CD4-positive, alpha-beta T cell treated with Interleukin-12 subunit alpha and Interleukin-12 subunit beta, for 1 hour (primary cell): Measurements from ENCODE around the gene LACC1.

Experiments used
- DNase-seq: peaks from one replicate; pipeline ENCODE4 v3.0.0-alpha.2; 2020

The LACC1 gene

DNA sequence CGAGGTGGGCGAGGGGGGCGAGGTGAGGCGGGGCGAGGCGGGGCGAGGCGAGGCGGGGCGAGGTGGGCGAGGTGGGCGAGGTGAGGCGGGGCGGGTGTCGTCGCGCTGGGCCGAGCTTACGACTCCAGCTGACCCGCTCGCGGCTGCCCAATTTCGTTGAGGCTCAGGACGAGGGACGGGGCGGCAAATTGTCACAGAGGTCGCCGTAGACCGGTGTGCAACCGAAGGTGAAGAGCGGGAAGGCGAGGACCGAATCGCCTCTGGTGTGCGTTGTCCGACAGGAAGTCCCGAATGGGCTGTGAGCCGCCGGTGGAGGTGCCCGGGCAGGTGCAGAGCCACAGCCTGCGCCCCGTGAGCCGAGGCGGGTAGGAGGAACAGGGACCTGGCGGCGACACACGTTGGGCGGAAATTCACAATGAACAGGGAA, at the start of gene LACC1:
Gene LACC1 (plus strand): TSS at position 150 of the 427 bp plus-strand sequence. CDS start 1,082 bp downstream, outside the sequence.
- DNase-seq: peak; percentile 50

- no peak for DNase-seq
These were observed 49.2 kb upstream of the LACC1 start for GRCh38 chr13:43830497-43830881.

DNA sequence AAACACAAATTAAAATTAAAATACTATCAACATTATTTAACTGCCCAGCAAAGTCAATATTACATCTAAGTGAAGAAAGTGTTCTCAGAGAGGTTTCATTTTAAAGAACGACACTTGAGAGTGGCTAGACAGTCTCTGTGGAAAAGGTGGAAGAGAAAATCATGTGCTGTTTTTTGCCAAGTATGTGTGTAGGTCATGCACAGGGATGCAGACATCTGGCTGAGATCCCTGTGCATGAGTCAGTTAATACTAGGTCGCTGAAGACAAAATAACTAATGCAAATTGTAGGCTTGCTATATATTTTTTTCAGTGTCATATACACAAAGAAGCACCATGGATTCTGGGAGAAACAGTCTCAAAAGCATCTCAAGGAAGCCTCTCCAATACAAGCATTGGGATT, 48.6 kb upstream of the LACC1 start:
- DNase-seq: no peak

- DNase-seq: no peak
These were observed 44.0 kb upstream of the LACC1 start for GRCh38 chr13:43835701-43836100.

- no peak for DNase-seq
These were observed 40.8 kb upstream of the LACC1 start for GRCh38 chr13:43838909-43839308.

- no peak for DNase-seq
These were observed 33.1 kb upstream of the LACC1 start for GRCh38 chr13:43846496-43847158.

- DNase-seq: no peak
These were observed 31.6 kb upstream of the LACC1 start for GRCh38 chr13:43848001-43848649.

- no peak for DNase-seq
These were observed 28.8 kb upstream of the LACC1 start for GRCh38 chr13:43850873-43851272.

GRCh38 chr13:43852923-43853404, 26.7 kb upstream of the LACC1 start:
- no peak for DNase-seq

DNA sequence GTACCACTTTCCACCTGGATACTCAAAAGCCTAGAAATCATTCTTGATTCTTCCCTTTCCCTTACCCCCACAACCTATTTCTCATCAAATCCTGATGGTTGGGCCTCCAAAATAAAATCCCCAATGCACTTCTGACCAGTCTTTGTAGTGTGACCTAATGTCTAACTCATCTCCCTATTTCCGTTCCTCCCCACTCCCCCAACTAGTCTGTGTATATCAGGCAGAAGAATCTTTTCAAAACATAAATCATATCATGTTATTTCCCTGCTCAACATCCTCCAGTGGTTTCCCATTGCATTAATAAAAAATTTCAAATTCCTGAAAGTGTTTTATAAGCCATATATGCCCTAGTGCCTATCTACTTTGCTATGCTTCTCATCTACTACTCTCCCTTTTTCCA, 17.8 kb upstream of the LACC1 start:
- no peak for DNase-seq

- DNase-seq: no peak
These were observed 14.8 kb upstream of the LACC1 start for GRCh38 chr13:43864921-43865320.

DNA sequence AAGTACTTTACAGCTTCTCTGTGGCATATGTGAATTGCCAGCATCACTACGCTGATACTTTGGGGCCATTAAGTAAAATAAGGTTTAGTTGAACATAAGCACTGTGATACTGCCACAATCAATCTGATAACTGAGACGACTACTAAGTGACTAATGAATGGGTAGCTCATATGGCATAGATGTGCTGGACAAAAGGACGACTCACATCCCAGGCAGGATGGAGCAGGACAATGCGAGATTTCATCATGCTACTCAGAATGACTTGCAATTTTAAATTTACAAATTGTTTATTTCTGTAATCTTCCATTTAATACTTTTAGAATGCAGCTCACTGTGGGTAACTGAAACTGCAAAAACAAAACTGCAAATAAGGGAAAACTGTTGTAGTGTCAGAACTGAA, 13.8 kb upstream of the LACC1 start:
- DNase-seq: no peak

GRCh38 chr13:43872181-43872580, 7.5 kb upstream of the LACC1 start:
- no peak for DNase-seq

DNA sequence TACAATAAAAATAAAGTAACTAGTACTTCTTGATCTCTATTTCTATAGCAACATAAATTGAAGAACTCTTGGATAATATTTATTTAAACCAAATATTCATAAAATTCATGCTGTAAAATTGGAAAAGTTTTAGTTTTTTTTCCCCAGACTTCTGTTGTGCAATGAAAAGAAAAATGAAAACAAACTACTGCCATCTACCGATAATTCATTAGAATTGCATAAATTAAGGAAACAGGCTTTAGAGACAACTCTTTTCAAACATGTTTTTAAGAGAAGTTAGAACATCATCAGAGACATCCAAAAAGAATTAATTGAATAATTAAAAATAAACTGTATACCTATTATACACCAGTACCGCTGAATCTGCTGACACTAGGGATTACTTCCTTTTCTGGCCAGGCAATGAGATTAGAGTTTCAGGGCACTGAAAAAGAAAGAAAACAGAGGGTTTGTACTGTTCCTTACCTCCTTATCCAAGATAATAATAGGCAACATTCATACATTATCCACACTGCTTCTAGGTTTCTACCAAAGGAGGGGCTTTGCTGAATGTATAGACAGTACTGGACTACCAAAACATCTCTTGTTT, 5.1 kb upstream of the LACC1 start:
- peak; percentile 26 for DNase-seq

- no peak for DNase-seq
These were observed 3.3 kb upstream of the LACC1 start for GRCh38 chr13:43876366-43876765.

DNA sequence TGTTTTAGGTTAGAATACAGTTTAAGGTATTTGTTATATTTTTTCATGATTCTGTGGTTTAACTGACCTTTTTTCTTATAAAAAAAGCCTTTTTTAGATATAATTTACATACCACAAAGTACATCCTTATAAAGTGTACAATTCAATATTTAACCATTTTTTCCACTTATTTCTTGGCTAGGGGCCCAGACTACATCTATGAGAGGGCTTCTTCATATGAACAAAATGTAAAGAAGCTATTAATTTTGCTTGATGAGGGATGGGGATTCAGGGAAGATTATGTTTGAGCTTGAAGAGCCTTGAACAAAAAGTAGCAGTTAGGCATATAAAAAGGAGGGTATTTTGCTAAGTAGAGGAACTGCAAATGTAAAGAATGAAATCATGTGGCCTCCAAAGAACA, 2.4 kb upstream of the LACC1 start:
- DNase-seq: no peak

- no peak for DNase-seq
These were observed 1.9 kb upstream of the LACC1 start for GRCh38 chr13:43877766-43878165.

GRCh38 chr13:43878892-43879754, 581 bp upstream of the LACC1 start, which contains the start of gene CCDC122:
Gene CCDC122, minus strand, starts transcription at chr13:43879740. Its CDS starts 10,364 bp downstream, at chr13:43869376.
- peak; percentile 80 for DNase-seq

GRCh38 chr13:43880214-43880855, 631 bp downstream of the LACC1 start:
- no peak for DNase-seq

DNA sequence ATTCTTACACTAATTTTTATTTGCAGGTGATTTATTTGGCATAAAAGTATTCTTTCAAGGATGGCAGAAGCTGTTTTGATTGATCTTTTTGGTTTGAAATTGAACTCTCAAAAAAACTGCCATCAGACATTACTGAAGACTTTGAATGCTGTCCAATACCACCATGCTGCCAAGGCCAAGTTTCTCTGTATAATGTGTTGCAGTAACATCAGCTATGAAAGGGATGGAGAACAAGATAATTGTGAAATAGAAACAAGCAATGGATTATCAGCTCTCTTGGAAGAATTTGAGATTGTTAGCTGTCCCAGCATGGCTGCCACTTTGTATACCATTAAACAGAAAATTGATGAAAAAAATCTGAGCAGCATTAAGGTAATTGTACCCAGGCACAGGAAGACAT, 1.2 kb downstream of the LACC1 start:
- no peak for DNase-seq

DNA sequence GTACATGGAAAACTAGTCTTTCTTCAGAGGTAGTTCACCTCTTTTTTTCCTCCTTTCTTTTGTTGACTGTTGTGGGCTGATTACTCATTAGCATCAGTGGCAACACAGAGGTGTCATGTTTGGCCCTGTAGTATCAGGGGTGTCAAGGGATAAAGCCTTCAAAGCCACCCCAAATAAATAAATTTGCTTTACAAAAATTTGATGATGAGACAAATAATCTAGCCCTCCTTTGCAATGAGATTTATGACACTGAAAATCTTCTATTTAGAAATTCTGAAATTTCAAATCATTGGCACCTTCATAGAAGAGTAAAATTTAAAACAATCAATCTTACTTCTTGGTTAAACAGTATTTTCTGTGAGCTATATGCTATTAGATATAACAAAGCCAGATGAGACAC, 1.9 kb downstream of the LACC1 start:
- no peak for DNase-seq

DNA sequence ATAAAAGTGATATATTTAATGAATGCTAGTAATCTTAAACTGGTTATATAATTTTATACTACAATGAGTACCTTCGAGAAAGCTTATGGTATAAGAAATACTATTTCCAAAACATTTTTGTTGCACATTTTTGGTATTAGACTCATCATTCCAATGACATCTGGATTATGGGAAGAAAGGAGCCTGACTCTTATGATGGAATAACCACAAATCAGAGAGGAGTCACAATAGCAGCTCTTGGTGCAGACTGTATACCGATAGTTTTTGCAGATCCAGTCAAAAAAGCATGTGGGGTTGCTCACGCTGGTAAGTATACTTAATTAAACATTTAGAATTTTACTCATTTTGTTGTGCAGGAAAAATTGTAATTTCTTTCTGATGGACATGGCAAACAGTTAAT, 3.9 kb downstream of the LACC1 start:
- DNase-seq: no peak

DNA sequence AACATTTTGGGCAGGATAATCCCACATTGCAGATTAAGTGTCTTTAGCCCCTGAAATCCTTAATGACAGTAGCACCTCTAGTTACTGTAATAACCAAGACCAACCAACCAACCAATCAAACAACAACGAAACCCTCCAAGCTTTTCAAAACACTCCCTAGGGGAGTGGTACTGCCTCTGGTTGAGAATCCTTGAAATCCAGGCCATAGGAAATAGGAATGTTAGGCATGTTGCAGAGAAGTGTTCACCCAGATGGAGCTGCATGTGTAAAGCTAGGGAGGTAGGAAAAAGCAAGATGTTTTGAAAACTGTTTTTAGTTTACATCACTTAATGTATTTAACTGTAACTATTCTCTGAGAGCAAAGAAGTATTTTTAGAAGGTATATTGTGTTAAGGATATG, 4.5 kb downstream of the LACC1 start:
- DNase-seq: no peak
